CD4-positive, alpha-beta T cell treated with Interferon gamma for 1 hour (primary cell): ENCODE data around the gene FAM50A.

Experiments
- DNase-seq: peaks from one replicate; pipeline ENCODE4 v3.0.0-alpha.2; 2020

FAM50A gene

DNA sequence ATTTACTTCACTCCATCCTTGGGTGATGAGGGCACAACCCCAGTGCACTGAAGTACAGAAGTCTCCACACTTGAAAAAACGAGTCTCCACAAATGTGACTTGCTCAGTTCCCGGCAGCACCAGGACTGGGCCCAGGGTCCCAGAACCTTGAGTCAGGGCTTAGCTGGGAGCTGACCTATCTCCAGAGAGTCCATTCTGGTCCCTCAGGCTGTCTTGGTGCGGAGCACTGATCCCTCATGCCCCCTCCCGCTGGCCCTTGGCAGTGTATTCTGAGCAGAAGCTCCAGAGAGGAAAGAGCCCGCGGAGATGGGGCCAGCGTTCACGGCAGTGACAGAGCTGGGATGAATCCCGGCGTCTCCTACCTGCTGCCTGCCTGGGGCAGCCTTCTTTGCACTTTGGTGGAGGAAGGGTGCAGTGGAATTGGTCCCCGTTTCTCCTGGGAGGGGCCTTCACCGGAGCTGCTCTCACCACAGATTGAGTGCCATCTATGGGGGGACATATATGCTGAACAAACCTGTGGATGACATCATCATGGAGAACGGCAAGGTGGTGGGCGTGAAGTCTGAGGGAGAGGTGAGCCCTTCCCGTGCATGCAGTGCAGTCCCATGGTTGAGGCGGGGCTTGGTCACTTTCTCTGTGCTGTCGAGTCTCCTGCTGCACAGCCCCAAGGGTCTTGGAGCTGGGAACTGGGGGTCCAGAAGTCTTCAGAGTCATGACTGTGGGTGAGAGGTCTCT lies 3.2 kb upstream of the FAM50A start:
- no peak for DNase-seq

DNA sequence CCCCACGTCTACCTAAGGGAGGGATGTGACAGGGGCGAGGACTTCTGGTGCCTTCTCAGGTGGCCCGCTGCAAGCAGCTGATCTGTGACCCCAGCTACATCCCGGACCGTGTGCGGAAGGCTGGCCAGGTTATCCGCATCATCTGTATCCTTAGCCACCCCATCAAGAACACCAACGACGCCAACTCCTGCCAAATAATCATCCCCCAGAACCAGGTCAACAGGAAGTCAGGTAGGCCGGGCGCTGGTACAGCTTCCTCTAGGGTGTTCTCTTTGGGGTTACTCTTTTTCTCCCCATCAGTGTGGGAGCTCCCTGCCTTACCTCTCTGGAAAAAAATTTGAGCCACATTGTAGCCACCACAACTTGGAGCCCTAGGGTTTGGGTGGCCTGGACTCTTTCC lies 2.4 kb upstream of the FAM50A start:
- DNase-seq = no peak

DNA sequence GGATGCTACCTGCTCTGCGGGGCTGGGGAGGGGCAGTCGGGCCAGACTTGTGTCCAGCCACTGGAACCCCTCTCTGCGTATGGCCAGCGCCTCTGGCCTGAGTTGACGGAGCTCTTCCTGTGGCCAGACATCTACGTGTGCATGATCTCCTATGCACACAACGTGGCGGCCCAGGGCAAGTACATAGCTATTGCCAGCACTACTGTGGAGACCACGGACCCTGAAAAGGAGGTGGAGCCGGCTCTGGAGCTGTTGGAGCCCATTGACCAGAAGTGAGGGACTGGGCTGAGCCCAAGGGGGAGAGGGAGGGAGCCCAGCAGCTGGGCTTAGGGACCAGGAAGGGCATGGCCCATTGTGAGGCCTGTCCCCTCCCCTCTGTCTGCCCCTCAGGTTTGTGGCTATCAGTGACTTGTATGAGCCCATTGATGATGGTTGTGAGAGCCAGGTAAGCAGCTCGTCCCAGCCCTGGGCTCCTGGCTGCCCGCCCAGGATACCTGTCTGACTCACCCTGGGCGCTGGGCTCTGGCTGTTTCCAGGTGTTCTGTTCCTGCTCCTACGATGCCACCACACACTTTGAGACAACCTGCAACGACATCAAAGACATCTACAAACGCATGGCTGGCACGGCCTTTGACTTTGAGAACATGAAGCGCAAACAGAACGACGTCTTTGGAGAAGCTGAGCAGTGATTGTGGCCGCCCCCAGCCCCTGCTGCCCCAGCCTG lies 1.8 kb upstream of the FAM50A start:
- DNase-seq = no peak

DNA sequence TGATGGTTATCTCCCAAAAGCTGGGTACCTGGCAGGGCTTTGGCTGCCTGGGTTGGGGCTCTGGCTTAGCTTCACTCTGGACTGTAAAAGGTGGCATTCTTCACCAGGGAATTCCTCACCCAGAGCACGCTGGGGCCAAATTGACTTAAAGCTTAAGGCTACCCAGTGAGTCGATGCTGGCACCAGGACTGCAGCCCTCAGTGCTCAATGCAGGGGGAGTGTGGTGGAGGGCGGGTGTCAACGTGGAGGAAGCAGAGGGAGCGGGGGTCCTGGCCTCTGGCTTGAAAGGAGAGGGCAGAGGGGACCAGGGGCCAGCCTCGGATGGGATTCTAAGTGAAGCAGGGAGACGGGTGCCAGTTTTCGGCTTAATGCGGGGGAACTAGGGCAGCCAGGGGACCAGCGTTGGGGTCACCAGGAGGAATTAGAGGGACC lies 446 bp upstream of the FAM50A start:
- DNase-seq = no peak

DNA sequence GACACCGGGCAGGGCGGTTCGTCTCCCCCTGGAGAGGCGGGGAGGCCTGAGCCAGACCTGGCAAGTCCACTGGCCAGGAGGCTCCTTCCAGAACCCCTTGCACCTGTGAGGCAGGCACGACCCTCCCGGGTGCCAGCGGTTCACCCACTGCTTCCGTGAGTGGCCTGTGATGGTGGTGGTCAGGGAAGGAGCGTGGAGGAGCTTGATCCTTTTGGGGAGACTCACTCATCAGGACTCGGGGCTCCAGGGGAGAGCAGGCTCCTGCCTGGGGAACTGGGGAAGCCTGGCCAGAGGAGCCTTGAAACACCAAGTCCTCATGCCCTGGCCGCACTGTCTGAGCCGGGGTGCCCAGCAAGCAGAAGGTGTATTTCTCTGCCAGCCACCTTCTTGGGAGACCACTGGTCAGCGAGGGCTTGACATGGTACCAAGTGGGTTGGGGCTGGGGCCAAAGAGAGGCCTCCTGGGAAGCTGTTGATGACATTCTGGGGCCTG lies 860 bp downstream of the FAM50A start:
- DNase-seq = no peak

DNA sequence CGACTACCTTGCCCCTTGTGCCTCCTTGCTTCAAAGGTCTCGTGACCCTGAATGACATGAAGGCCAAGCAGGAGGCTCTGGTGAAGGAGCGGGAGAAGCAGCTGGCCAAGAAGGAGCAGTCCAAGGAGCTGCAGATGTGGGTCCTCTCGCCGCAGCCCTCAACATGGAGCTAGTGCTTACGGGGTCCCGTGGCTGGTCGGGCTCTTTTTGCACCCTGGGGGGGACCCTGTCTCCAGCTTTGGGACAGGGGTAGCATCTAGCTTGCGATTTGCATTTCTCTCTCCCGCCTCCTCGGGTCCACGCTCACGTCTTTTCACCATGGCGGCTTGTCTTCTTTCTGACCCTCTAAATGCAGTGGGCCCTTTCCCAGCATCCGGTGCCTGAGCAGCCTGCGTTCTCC lies 1.8 kb downstream of the FAM50A start:
- no peak for DNase-seq

DNA sequence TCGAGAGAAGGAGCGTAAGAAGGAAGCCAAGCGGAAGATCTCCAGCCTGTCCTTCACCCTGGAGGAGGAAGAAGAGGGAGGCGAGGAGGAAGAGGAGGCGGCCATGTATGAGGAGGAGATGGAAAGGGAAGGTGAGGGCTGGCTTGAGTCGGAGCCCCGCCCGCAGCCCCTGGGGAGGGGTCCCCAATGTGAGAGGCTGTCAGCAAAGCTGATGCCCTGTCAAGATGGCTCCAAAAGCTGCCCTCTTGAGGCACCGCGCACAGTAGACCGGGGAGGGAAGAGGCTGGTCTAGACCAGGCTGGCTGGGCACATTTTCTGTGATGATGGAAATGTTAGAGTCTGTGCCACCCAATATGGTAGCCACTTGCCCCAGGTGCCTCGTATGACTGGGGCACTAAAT lies 2.5 kb downstream of the FAM50A start:
- DNase-seq = no peak

DNA sequence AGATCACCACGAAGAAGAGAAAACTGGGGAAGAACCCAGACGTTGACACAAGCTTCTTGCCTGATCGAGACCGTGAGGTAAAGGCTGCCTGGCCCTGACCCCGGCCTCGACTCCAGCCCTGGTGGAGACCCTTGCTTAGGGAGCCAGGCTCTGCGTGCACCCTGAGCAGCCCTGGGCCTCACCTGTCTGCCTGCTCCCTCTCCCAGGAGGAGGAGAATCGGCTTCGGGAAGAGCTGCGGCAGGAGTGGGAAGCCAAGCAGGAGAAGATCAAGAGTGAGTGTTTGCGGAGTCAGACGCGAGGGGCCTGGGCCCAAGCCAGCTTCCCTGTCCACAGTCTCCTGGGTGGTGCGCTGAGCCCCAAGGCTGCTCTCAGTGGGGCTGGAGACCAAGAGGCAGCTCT lies 4.5 kb downstream of the FAM50A start:
- no peak for DNase-seq

DNA sequence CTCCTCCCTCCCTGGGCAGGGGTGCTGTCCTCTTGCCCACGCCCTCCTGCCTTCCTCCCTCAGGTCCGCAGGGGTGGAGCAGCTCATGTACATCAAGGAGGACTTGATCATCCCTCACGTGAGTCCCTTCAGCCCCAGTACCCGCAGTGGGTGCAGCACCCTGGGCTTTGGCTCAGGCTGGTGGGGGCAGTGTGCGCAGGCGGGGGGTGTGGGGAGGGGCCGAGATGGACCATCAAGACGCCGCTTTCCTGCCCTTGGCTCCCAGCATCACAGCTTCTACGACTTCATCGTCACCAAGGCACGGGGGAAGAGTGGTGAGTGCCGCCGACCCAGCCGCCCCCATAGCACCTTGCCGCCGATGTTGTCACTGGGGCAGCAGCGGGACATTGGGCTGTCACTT lies 5.7 kb downstream of the FAM50A start:
- DNase-seq = no peak

DNA sequence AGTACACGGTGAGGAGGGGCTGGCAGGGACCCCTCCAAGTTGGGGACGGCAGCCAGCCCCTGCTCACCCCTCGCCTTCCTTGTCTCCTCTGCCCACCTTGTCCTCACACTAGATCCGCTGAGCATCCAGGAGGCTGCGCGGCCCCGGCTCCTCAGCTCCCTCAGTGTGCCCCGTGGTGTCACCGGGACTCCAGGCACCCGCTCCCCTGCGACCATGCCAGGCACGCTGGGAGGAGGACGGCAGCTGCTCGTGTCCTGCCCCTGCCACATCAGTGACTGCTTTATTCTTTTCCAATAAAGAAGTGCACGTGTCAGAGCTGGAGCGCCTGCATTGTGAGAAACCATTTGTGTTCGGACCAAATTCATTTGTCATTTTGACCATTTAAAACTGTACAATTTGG lies 6.4 kb downstream of the FAM50A start:
- no peak for DNase-seq

DNA sequence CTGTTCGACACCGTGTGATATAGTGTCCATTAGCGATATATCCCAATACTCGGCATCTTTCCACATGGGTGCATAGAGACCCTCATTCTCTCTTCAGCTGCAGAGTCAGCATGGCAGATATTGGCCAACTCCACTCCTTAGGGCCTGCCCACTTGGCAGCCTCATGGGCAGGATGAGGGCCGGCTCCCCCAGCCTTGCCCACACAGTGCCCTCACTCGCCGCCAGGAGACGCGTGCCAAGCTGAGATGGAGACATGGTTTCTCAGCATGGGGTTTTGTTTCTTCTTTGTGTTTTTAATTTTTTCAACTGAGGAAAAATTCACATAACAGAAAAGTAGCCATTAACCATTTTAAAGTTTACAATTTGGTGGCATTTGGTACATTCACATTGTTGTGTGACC lies 8.9 kb downstream of the FAM50A start:
- no peak for DNase-seq

DNA sequence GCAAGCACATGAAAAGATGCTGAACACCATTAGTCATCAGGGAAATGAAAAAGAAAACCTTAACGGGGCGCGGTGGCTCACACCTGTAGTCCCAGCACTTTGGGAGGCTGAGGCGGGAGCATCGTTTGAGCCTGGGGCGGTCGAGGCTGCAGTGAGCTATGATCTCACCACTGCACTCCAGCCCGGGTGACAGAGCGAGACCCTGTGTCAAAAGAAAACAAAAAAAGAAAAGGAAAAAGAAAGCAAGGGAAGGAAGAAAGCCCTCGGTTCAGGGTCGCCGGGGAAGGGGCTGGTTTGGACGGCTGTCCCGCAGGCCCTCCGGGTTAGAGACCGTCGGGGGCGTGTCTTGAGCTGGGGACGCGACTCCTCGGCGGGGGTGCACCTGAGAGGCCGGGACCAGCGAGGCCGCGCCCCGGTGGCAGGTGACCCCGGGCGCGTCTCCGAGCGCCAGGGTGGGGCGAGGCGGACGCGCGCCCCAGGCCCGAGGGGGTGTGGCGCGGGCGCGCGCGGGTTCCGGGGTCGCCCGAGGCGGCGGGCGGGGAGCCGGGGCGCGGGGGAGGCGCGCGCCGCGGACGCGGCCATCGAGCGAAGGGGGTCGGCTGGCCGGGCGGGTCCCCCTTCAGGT lies 13.7 kb downstream of the FAM50A start:
- peak; percentile 72 for DNase-seq

DNA sequence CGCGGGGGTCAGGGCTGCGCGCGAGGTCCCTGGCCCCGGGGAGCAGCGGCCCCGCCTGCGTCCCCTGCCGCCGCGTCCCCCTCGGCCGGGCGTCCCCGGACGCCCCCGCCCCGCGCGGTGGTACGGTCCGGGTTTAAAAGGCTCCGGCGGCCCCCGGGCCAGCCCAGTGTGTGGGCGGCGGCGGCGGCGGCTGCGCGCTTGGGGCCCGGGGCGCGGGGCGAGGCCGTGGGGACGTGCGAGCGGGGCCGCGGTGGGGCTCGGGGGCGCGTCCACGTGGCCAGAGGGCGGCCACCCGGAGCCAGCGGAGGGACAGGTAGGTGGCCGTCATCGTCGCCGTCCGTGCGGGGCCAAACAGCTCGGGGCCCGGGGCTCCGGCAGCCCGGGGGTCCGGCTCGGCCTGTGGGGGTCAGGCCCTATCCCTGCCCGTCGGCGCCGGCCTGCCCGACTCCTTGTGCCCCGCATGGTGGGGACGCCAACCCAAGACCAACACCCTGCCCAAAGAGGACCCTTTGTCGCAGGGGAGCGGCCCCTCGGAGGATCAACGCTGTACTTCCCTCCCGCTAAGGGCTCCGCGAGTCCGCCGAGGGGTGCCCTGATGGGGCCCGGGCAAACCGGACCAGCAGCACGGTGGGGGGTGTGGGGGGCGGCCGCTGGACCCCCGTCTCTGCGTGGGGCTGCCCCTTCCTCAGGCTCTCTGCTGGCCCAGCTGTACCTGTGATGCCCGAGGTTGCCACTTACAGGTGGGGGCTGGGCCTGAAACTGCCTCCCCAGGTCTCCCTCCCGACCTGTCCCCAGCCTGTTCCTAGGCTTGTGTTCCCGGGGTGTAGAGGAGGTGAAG lies 14.4 kb downstream of the FAM50A start, which contains the start of gene PLXNA3:
Gene PLXNA3, plus strand, starts transcription at position 166 of the 838 bp plus-strand sequence. CDS start 1,903 bp downstream, outside the sequence.
- DNase-seq = peak; percentile 58

DNA sequence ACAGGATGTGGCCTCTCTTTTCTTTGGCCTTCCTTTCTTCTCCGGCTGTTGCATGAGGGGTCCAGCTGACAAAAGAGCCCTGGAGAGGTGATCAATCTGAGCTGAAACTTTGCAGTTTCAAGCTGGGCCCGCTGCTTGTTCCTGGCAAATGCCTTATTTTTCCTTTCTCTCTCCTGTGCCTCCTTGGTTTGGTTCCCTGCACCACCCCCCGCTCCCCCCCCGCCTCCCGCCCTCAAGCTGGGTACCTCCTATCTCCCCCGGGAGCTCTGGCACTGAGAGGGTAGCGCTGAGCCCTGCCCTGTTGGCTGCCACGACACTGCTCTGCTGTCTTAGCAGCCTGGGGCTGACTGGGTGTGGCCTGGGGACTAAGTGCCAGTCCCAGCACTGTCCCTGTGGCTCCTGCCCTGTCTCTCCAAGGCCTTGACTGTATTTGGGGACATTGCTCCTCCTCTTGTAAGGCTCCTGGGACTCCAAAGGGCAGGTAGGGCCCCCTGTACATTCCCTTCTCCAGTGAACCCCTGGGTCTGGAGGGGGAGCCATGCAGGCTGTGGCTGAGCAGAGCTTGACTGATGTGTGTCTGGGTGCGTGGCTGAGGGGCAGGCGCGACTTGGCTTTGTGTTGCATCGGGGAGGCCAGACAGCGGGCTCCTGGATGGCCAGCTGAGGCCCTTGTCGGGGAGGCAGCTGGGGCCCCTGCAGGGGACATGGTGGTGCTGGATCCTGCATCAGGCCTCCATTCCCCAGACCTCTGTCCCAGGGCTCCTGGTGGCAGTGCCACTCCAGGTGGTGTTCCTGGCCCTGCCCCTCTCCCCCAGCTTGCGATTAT lies 15.2 kb downstream of the FAM50A start:
- DNase-seq = no peak

DNA sequence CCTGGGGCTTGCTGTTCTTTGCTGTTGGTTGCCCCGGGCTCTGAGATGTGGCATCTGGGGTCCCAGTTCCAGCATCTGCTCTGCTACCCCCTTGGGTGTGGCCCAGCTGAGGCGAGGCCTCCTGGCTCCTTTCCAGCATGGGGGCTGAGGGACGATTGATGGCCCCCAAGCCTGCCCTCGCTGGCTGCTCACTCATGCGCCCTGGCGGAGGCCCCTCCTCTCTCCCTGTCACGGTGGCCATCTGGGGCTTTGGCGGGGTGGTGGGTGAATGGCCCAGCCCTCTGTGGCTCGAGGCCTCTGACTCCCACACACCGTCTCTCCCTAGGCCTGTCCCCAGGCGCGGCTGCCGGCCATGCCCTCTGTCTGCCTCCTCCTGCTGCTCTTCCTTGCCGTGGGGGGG lies 15.9 kb downstream of the FAM50A start:
- DNase-seq = no peak

DNA sequence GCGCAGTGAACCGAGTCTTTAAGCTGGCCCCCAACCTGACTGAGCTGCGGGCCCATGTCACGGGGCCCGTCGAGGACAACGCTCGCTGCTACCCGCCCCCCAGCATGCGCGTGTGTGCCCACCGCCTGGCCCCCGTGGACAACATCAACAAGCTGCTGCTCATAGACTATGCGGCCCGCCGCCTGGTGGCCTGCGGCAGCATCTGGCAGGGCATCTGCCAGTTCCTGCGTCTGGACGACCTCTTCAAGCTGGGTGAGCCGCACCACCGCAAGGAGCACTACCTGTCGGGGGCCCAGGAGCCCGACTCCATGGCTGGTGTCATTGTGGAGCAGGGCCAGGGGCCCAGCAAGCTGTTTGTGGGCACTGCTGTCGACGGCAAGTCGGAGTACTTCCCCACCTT lies 16.4 kb downstream of the FAM50A start:
- DNase-seq = no peak

DNA sequence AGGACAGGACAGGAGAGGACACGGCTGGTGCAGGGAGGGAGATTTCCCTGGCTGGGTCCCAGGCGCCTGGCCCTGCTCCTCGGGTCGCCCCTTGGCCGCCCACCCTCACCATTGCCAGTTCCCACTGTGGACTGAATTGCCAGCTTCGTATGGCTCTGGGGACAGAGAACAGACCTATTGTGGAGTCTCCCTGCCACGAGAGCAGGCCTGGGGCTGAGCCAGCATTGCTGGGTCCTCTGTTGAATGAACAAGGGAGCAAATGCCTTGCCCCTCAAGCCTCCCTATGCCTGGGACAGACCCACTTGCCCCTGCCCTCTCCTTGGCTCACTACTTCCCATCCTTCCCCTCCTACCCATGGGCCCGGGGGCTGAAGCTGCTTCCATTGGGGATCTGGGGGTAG lies 18.5 kb downstream of the FAM50A start:
- DNase-seq = no peak

DNA sequence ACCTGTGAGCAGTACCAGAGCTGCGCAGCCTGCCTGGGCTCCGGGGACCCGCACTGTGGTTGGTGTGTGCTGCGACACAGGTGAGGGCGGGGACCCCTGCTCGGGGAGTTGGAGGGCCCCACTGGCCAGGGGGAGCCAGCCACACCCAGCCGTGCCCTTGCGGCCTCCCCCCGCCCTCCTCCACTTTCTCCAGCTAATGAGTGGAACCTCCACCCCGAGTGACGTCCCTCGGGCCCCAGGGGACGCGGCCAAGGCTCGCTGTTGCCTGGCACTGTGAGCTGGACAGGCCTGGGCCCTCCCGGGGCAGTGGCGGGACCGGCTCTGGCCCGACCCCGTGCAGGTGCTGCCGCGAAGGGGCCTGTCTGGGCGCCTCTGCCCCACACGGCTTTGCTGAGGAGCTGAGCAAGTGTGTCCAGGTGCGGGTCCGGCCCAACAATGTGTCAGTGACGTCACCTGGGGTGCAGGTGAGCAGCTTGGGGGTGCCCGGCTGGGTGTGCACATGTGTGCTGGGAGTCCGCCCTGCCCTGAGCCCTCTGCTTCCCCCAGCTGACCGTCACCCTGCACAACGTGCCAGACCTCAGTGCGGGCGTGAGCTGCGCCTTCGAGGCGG lies 19.8 kb downstream of the FAM50A start:
- no peak for DNase-seq

DNA sequence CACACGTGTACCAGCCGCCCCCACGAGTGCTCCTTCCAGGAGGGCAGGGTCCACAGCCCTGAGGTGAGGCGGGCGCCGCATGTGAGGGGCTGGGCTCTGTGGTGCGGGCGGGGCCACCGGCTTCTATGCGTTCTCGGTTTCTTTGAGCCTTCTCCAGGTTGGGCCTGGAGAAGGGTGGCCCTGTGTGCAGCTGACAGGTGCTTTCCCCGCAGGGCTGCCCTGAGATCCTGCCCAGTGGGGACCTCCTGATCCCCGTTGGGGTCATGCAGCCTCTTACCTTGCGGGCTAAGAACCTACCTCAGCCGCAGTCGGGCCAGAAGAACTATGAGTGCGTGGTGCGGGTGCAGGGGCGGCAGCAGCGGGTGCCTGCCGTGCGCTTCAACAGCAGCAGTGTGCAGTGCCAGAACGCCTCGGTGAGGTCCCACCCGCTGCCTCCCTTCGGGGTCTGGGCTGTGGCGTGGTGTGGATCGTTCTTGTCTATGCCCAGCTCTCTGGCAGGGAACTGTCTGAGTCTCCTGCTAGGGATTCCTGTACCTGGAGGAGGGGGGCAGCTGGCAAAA lies 20.9 kb downstream of the FAM50A start:
- DNase-seq = no peak

DNA sequence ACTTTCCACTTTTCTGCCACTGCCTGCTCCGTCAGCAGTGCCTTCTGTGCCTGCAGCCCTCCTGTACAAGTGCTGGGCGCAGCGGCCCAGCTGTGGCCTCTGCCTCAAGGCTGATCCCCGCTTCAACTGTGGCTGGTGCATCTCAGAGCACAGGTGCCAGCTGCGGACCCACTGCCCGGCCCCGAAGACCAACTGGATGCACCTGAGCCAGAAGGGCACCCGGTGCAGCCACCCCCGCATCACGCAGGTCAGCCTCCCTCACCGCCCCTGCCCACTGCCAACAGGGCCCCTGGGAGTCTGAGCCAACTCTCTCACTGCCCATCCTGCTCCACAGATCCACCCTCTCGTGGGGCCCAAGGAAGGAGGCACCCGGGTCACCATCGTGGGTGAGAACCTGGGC lies 21.7 kb downstream of the FAM50A start:
- no peak for DNase-seq

DNA sequence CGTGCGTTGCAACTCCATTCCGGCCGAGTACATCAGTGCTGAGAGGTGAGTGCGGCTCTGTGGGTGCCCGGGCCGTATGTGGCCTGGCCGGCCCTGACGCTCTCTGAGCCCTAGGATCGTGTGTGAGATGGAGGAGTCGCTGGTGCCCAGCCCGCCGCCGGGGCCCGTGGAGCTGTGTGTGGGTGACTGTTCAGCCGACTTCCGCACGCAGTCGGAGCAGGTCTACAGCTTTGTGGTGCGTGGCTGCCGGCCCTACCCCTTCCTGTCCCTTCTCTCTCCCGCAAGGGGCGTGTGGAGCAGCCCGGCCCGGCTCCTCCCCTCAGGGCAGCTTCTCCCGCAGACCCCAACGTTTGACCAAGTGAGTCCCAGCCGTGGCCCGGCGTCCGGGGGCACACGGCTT lies 22.1 kb downstream of the FAM50A start:
- DNase-seq = no peak
